Erythroblast (primary cell): ENCODE measurements around the gene ANKEF1.
"Not testable (repeated sequence)": the region's sequence is repeated elsewhere in the genome, so short reads cannot be mapped to it uniquely, and the experiment has no call there.

Source experiments
- DNase-seq, 2 experiments: peaks; one replicate each; lab custom pipeline; 2025; lab: John Stamatoyannopoulos, UW
- GATA1 ChIP-seq: IDR thresholded peaks from 2 replicates; pipeline ENCODE4 v1.6.1; 2011; ENCODE audit warnings: low read depth, mild to moderate bottlenecking, control low read depth, low read length, moderate library complexity
- POLR2A ChIP-seq: IDR thresholded peaks from 2 replicates; pipeline ENCODE4 v1.6.1; 2011; ENCODE audit warnings: mild to moderate bottlenecking, low read length

Gene ANKEF1

GRCh38 chr20:10012464-10012863 is 22.3 kb upstream of the ANKEF1 start:
- TF ChIP-seq GATA1 = no peak
- DNase-seq = no peak

DNA sequence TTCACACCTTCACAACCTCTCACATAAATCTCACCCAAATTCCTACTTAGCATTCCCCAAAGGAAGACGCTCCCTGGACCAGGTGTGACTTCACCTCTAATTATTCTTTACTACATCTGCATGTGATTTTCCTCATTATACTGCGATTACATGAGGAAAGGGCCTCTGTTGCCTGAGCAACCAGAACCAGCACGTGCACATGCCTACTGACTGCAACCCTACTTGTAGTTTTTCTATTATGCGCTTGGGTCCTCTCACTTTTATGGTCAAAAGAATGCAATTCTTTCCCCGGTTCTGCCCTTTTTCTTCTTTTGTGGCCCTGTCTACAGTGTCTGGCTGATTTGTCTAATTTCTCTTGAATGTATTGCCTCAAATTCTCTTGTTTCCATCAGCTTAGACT is 20.4 kb upstream of the ANKEF1 start:
- TF ChIP-seq GATA1 (no peak), POLR2A (no peak)
- DNase-seq = no peak

GRCh38 chr20:10020937-10021336 is 13.8 kb upstream of the ANKEF1 start:
- no peak for DNase-seq
- TF ChIP-seq GATA1 (no peak), POLR2A (no peak)

- no peak for DNase-seq
- TF ChIP-seq GATA1 (no peak), POLR2A (no peak)
These were observed 12.2 kb upstream of the ANKEF1 start for GRCh38 chr20:10022625-10023024.

DNA sequence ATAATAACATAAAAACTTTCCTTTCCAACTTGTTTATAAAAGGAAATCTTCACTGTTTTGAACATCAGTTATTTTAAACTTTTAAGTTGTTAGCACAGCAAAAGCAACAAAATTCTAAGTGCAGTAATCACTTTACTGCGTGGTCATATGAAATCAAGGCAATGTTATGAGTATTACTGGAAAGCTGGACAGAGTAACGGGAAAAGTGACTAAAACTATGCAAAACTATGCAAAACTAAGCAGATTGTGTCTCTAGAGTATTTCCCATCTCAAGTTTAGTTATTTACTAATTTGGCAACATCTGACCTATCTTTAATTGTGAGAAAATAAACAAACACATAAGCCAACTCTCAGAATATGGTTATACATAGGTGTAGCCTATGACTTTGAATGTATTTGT is 10.9 kb upstream of the ANKEF1 start:
- DNase-seq = no peak
- TF ChIP-seq GATA1 (no peak), POLR2A (no peak)

DNA sequence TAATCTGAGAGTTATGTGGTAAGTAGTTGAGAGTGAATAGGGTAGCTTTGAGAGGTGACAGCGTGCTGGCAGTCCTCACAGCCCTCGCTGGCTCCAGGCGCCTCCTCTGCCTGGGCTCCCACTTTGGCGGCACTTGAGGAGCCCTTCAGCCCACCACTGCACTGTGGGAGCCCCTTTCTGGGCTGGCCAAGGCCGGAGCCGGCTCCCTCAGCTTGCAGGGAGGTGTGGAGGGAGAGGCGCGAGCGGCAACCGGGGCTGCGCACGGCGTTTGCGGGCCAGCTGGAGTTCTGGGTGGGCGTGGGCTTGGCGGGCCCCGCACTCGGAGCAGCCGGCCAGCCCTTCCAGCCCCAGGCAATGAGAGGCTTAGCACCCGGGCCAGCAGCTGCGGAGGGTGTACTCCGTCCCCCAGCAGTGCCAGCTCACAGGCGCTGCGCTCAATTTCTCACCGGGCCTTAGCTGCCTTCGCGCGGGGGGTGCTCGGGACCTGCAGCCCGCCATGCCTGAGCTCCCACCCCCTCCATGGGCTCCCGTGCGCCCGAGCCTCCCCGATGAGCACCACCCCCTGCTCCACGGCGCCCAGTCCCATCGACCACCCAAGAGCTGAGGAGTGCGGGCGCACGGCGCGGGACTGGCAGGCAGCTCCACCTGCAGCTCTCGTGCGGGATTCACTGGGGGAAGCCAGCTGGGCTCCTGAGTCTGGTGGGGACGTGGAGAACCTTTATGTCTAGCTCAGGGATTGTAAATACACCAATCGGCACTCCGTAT is 3.2 kb upstream of the ANKEF1 start:
- DNase-seq = not testable (repeated sequence)

DNA sequence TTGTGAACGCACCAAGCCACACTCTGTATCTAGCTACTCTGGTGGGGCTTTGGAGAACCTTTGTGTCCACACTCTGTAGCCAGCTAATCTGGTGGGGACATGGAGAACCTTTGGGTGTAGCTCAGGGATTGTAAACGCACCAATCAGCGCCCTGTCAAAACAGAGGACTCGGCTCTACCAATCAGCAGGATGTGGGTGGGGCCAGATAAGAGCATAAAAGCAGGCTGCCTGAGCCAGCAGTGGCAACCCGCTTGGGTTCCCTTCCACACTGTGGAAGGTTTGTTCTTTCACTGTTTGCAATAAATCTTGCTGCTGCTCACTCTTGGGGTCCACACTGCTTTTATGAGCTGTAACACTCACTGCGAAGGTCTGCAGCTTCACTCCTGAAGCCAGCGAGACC is 2.5 kb upstream of the ANKEF1 start:
- not testable (repeated sequence) for DNase-seq

- TF ChIP-seq POLR2A (no peak), GATA1 (no peak)
These were observed 709 bp upstream of the ANKEF1 start for GRCh38 chr20:10033905-10034650.

GRCh38 chr20:10036321-10036720 is 1.5 kb downstream of the ANKEF1 start:
- not testable (repeated sequence) for DNase-seq

More at GRCh38 chr20:10033905-10034650, 709 bp upstream of the ANKEF1 start:
- no peak for DNase-seq

DNA sequence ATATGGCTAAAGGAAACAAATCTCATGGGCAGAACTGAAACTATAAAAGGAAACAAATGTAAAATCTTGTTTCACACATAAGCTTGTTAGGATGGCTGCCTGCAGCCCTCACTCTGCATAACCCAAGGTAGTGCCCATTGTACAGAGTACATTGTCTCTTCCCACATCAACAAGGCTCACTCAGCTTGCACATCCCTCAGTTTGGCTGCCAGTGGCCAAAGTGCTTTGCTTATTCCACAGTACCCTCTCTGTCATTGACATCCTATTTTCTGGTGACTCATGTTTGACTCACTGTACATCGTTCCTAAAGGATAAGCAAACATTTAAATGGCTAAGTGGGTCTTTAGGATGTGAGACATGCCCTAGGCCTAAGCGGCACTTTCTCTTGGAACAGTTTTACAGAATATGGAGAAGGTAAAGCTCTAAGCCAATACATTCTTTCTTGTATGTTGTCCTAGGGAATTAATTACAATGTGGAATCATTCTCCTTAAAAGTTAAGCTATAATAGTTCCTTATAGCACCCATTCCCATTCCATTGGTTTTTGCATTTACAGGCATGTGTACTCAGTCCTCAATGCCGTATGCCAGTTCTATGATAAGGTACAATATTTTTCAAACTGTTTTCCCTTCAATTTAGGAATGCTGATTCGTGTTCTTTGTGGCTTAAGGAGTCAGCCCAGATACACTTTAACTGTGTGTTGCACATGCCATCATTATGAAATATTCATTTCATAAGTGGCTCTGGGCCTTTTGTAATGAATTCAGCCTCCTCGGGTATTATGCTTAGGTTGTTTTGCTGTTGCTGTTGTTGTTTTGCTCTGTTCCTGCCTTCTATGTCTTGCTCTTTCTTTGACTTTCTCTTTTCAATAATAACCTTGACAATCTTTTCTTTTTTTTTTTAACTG is 5.5 kb downstream of the ANKEF1 start:
- no peak for DNase-seq
- TF ChIP-seq GATA1 (no peak), POLR2A (no peak)

- no peak for TF ChIP-seq POLR2A
- TF ChIP-seq GATA1 = no peak
- no peak for DNase-seq
These were observed 7.3 kb downstream of the ANKEF1 start for GRCh38 chr20:10042086-10042485.

GRCh38 chr20:10047427-10047826 is 12.6 kb downstream of the ANKEF1 start:
- no peak for TF ChIP-seq POLR2A
- TF ChIP-seq GATA1 = no peak
- DNase-seq = no peak

DNA sequence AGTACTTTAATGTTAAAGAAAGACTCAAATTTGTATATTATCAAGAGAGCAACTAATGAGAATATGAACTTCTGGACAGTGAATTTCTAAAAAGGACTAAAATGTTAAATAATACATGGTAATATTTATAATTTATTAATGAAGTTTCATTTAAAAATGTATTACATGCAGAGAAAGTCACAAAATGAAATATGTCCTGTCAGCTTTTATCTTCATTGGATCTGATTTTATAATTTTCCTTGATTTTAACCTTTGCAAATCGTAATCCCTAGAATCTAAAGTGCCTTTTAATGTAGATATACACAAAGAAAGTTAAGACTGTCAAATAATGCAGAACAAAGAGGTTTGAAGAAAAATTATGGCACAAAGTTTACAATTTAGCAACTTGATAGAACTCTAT is 16.4 kb downstream of the ANKEF1 start:
- DNase-seq = no peak
- no peak for TF ChIP-seq GATA1
- no peak for TF ChIP-seq POLR2A

DNA sequence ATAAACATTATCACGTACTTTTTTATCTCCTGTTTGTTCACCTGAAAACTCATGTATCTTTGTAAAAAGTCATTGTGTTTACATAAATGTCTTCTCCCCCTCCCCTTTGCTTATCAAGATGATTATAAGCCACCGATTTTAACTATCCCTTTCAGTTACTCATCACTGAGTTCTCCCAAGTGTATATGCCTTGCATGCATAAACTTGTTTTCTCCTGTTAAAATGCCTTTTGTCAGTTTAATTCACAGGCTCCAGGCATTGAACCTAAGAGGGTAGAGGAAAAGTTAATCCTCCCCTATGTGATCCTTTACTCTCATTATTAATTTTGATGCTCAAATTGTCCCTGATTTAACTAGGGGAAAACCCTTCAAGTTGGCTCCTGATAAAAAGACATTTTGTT is 24.2 kb downstream of the ANKEF1 start:
- DNase-seq = no peak
- TF ChIP-seq GATA1 = no peak
- TF ChIP-seq POLR2A = no peak
